NCI-H2081 (cell line): ENCODE measurements around the gene GCSH.

Experiments
- DNase-seq, 2 experiments: peaks; one replicate each; lab custom pipeline; 2025; lab: John Stamatoyannopoulos, UW

GCSH gene

GRCh38 chr16:81042821-81043220 is 53.4 kb downstream of the GCSH start:
- DNase-seq: no peak

- no peak for DNase-seq
These were observed 54.5 kb downstream of the GCSH start for GRCh38 chr16:81041696-81042095.

DNA sequence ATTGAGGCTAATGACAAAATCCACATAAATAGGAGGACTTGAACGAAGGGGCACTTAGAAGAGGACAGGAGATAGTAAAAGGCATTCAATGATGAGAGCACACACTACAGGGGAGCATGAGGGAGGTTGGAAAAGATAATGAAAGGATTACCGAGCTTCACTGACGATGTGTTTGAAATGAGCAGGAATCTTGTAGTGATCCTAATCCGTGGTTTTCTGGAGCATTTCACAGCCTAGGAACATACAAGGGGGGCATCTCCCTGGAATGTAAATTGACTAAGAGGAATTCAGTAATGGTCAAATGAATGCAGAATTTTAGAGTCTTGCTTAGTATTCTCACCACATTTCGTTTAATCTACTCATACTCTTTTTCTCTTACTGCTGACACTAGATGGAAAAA is 55.4 kb downstream of the GCSH start:
- no peak for DNase-seq

GRCh38 chr16:81040131-81040530 is 56.1 kb downstream of the GCSH start:
- DNase-seq: no peak

- no peak for DNase-seq
These were observed 59.3 kb downstream of the GCSH start for GRCh38 chr16:81036751-81037350.

DNA sequence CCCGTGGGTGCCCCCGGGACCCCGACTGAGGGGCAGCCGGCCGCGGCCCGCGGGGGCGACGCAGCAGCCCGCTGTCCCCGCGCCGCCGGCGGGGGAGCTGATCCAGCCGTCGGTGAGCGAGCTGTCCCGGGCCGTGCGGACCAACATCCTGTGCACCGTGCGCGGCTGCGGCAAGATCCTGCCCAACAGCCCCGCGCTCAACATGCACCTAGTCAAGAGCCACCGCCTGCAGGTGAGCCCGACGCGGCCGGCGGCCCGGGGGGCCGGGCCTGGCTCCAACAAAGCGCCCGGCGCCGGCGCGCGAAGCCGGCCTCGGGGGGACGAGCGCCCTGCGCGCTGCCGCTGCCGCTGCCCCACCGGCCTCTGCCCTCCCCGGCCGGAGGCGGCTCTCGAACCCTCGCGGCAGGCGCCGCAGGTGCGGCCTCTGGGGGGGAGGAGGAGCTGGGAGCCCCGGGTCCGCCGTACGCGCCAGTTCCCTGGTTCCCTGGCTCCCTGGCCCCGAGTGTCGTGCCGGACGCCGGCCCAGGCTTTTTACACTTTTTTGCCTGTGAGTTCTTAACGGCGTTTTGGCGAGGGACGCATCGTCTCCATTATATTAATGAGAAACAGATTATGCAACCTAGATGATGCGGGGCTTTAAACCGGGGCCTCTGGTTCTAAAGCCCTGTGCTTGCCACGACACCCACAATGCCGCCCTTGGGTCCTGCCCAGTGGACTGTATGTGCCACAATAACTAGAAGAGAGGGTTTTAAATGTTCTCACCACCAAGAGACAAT is 60.0 kb downstream of the GCSH start:
- peak in 1 of 2 experiments; percentile 33 for DNase-seq

DNA sequence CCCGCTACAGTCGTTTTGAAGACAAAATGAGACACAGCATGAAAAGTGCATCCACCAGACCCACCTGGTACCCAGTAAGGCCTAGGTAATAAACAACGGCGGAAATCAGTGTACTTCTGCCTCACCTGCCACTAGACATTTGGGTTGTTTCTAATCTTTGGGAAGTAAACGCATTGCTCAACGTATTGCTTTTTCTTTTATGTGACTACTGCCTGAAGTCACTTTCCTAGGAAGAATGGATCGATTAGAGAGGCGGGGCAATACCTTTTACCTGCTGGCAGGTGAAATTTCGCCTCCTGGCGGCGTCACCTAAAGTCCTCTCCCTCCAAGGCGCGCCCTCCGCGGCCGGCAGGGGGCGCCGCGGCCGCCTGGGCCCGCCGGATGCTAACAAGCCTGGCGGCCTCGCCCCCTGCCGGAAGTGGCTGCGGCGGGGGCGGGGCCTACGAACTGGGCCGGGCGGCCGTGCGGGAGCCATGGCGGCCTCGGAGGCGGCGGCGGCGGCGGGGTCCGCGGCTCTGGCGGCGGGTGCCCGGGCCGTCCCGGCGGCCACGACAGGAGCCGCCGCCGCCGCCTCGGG is 60.7 kb downstream of the GCSH start, which contains the start of gene ATMIN:
Gene ATMIN (plus strand): TSS at position 445 of the 577 bp plus-strand sequence. CDS start 29 bp downstream, at position 474.
- DNase-seq: peak; percentile 77 to 83
